ENCODE results near the gene CYGB. TPM values are rescaled to one million over a fixed set of nuclear protein-coding genes. Genes with fewer than 3 reads are reported as not detected.

The CYGB gene
- total and polyA plus RNA-seq, 2 of the 13 experiments (the other 11 are each of a cell fraction or from before 2014, with no cell fraction given): 18.9 to 27.1 TPM

DNA sequence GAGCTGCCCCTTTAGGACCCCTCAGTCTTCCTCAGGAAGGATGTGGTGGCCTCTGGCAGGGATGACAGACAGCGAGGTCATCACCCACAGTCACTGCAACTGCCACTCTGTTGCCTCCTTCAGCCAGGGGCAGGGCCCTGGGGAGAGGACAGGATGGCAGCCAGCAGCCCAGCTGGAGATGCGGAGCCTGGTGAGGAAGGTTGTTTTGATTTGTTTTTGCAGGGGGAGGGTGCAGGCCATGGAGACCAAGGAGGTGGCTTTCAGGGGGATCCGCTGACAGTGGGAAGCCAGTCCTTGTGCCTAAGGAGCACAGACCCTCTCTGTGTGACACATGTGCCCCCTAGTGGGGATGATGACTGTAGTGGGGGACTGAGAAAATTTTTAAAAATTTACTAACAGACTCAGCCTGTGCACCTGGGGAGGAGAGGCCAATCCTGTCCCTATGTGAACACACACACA lies 9.7 kb upstream of the CYGB start (continued):
- TF ChIP-seq, protein P1, sequence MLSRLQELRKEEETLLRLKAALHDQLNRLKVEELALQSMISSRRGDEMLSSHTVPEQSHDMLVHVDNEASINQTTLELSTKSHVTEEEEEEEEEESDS (CRISPR knock-in tag; IDR thresholded peaks at IDR 0.05; ENCODE audit: borderline replicate concordance): no peak
- no peak for TF ChIP-seq RFXANK (CRISPR knock-in tag; IDR thresholded peaks at IDR 0.05)
- TF ChIP-seq, protein P2, sequence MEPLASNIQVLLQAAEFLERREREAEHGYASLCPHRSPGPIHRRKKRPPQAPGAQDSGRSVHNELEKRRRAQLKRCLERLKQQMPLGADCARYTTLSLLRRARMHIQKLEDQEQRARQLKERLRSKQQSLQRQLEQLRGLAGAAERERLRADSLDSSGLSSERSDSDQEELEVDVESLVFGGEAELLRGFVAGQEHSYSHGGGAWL (CRISPR knock-in tag; IDR thresholded peaks at IDR 0.05): 0 out of 2 replicates have a peak, but pooled peaks have one; percentile 56
- no peak for TF ChIP-seq BRCA1 (CRISPR knock-in tag; IDR thresholded peaks at IDR 0.05)
- TF ChIP-seq ZNF556 (CRISPR knock-in tag; IDR thresholded peaks at IDR 0.05; ENCODE audit: borderline replicate concordance): 0 out of 2 replicates have a peak, but pooled peaks have one; percentile 43
- peak; percentile 46; the same call in 1 of the 2 replicates for TF ChIP-seq NFKB2 (CRISPR knock-in tag; IDR thresholded peaks at IDR 0.05; ENCODE audit: borderline replicate concordance)
- TF ChIP-seq ZSCAN21 (CRISPR knock-in tag; IDR thresholded peaks at IDR 0.05; ENCODE audit: borderline replicate concordance): no peak
- 0 out of 2 replicates have a peak, but pooled peaks have one; percentile 38 for TF ChIP-seq IRF2 (CRISPR knock-in tag; IDR thresholded peaks at IDR 0.05)
- no peak for TF ChIP-seq JUNB (CRISPR knock-in tag; IDR thresholded peaks at IDR 0.05; ENCODE audit: borderline replicate concordance)

GRCh38 chr17:76546556-76547182 lies 9.2 kb upstream of the CYGB start:
- in situ Hi-C loops (cut with HindIII; ENCODE audit: extremely low pct_ligation_motif_present, low pct_unique_long_range_greater_than_20kb): no loop called here
- H2AFZ ChIP-seq (ENCODE audit: low read length): no peak overlapping the region
- no peak for DNase-seq (ENCODE audit: low spot score)
- no peaks in the 10 kb centered on the region for H3K27me3 ChIP-seq (ENCODE audit: control insufficient read depth in 1 of 2, insufficient read depth in 2 of 2, low read length in 2 of 2)
- CTCF ChIA-PET (ENCODE audit: low intra/inter-chr PET ratio, low total read pairs): interaction anchor here (1.0 to 4.4 kb wide), 7 partner anchors 14 to 81 kb away, joined by 3 to 86 read pairs (median 6); no protein-coding TSS in a partner anchor
- no peak overlapping the region for H3K4me3 ChIP-seq (replicated peaks in 1 of 3; ENCODE audit: insufficient read depth in 1 of 3, low read depth in 2 of 3, low read length in 3 of 3)
- peaks cover 57% of the 10 kb centered on the region for H3K4me1 ChIP-seq (ENCODE audit: insufficient read depth, low read length)
- no TSS peak for BruUV-seq (replicated peaks)
- peaks cover 42% of the 10 kb centered on the region for H3K79me2 ChIP-seq (ENCODE audit: insufficient read depth, low read length)
- H3K4me2 ChIP-seq (ENCODE audit: low read depth, low read length): peak overlapping the region; percentile 93
- H3K27ac ChIP-seq (ENCODE audit: extremely low read length, insufficient read depth, low read length): no peak overlapping the region
- peaks cover 7% of the 10 kb centered on the region; the same call in 1 of the 2 replicates for H4K20me1 ChIP-seq (ENCODE audit: insufficient read depth, low read length)
- POLR2A ChIA-PET: interaction anchor here (0.8 to 3.1 kb wide), 5 partner anchors 10 to 39 kb away, joined by 3 to 30 read pairs (median 6); no protein-coding TSS in a partner anchor
- ATAC-seq: no peak
- H3K9ac ChIP-seq (ENCODE audit: insufficient read depth, low read depth, low read length): no peak overlapping the region
- no peaks in the 10 kb centered on the region for H3K9me3 ChIP-seq (ENCODE audit: low read length)
- FAIRE-seq: no peak
- intact Hi-C loops (cut with micrococcal nuclease; ENCODE audit: unreplicated experiment): loop anchor here (1.0 kb wide), 1 partner anchor 23 kb away; no protein-coding TSS in a partner anchor
- WGBS (ENCODE audit: low lambda C conversion rate): 90% methylated on average over 11 of the region's 11 CpGs
- H3K36me3 ChIP-seq (replicated peaks in 1 of 2; ENCODE audit: control insufficient read depth in 1 of 2, insufficient read depth in 2 of 2, low read length in 2 of 2): peaks cover 7 to 12% of the 10 kb centered on the region in 2 experiments; a peak in 4 of 5 replicates
- TF ChIP-seq ZNF652 (CRISPR knock-in tag; IDR thresholded peaks at IDR 0.05; ENCODE audit: borderline replicate concordance, low read depth): no peak
- TF ChIP-seq SIX1 (CRISPR knock-in tag; IDR thresholded peaks at IDR 0.05; ENCODE audit: borderline replicate concordance): 0 out of 2 replicates have a peak, but pooled peaks have one; percentile 7
- TF ChIP-seq ZFP91 (CRISPR knock-in tag; IDR thresholded peaks at IDR 0.05; ENCODE audit: borderline replicate concordance): peak; percentile 27; the same call in 1 of the 2 replicates
- no peak for TF ChIP-seq GABPB1 (CRISPR knock-in tag; IDR thresholded peaks at IDR 0.05)
- no peak for TF ChIP-seq ZNF263 (CRISPR knock-in tag; IDR thresholded peaks at IDR 0.05)
- TF ChIP-seq CBFB (CRISPR knock-in tag; IDR thresholded peaks at IDR 0.05): no peak
- TF ChIP-seq, protein P3, sequence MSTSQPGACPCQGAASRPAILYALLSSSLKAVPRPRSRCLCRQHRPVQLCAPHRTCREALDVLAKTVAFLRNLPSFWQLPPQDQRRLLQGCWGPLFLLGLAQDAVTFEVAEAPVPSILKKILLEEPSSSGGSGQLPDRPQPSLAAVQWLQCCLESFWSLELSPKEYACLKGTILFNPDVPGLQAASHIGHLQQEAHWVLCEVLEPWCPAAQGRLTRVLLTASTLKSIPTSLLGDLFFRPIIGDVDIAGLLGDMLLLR (CRISPR knock-in tag; IDR thresholded peaks at IDR 0.05): 0 out of 2 replicates have a peak, but pooled peaks have one; percentile 2
- 0 out of 2 replicates have a peak, but pooled peaks have one; percentile 3 for TF ChIP-seq ZSCAN9 (CRISPR knock-in tag; IDR thresholded peaks at IDR 0.05; ENCODE audit: borderline replicate concordance)
- TF ChIP-seq FOXM1 (CRISPR knock-in tag; IDR thresholded peaks at IDR 0.05): 0 out of 2 replicates have a peak, but pooled peaks have one; percentile 46
- TF ChIP-seq HNRNPL (IDR thresholded peaks at IDR 0.05; ENCODE audit: low read depth, low read length): no peak
